Thyroid gland (tissue), 4 donors: Measurements from ENCODE around the gene TJAP1.

Experiments
- CTCF ChIP-seq, 6 experiments: fragments of 200-600 bp in 3 of 6; fragments of 450-650 bp in 3 of 6; sonication (generic) in 3 of 6; IDR thresholded peaks; one replicate each; pipeline ENCODE4 v1.5.1; 2016 to 2019; ENCODE audit warnings: antibody characterized with exemption in 6 of 6, mild to moderate bottlenecking in 2 of 6, inconsistent platforms in 1 of 6, moderate library complexity in 1 of 6
- POLR2A ChIP-seq, 2 donors: fragments of 450-650 bp; IDR thresholded peaks; one replicate each; pipeline ENCODE4 v1.6.1; 2017; ENCODE audit warnings: antibody characterized with exemption in 2 of 2, mild to moderate bottlenecking in 2 of 2, moderate library complexity in 1 of 2

DNA sequence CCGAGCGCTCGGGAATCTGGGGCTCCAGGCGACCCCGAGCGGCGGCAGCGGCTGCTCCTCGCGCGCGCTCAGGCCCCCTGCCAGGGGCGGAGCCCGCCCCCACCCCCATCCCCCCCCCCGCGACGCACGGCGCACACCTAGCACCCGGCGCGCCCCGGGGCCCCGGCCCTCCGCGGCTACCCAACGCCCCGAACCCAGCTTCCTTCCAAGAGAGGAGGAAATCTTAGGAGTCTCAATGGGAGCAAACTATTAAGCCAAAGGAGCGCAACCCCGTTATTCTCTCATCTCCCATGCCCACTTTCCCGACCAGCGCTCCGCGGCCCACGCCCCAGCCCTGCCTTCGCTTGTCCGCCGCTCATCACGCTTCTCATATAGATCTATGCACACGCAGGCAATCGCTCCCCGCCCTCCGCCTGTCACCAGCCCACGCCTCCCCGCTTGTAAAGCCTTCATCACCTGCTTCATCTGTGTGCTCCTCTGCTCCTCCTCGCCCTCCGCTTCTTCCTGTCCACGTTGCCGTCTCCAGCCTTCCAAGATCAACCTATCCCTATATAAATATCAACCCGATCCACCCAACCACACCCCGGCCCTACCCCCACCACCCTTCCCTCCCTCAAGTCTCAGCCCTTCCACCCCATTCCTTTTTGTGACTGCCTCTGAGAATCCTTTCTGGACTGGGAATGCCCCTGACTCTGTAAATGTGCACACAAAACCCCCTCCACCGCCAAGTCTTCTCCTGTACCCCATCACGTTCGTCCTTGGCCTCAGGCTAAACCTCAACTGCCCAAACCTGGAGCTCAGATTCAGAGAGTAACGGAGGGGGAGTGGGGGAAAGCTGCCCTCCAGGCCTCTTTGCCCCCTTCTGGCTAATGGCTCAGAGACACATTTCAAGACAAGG lies 21.6 kb upstream of the TJAP1 start, which contains the start of gene DLK2:
- no peak for TF ChIP-seq CTCF (IDR thresholded peaks at IDR 0.05)
- no peak for TF ChIP-seq POLR2A (IDR thresholded peaks at IDR 0.05)
